HEK293 (cell line): Measurements from ENCODE around the gene SH2B3.

ENCODE experiments used
- CTCF ChIA-PET: fragments of 350-600 bp; formaldehyde crosslinking; extraction: SDS; loops from one replicate; lab custom pipeline; 2021; ENCODE audit warnings: antibody characterized with exemption; lab: Yijun Ruan, JAX
- POLR2A ChIA-PET: fragments of 300-600 bp; formaldehyde crosslinking; extraction: SDS; loops from one replicate; lab custom pipeline; 2020; ENCODE audit warnings: antibody characterized with exemption, inconsistent platforms; lab: Yijun Ruan, JAX
- H3K27ac ChIP-seq: fragments of 200-500 bp; sonication (Bioruptor generic); 2 replicates; pipeline ENCODE4 v1.5.1; 2014; ENCODE audit warnings: low read depth, low read length, control low read depth, inconsistent platforms; ENCODE audit errors: extremely low read depth
- H3K36me3 ChIP-seq, 2 experiments: fragments of 200-500 bp in 1 of 2; sonication (Bioruptor generic) in 1 of 2; 1 replicate in 1 of 2; 2 replicates in 1 of 2; pipeline ENCODE4 v1.5.1; 2014 to 2017; ENCODE audit warnings: inconsistent platforms in 2 of 2, low read length in 2 of 2; ENCODE audit not compliant: control insufficient read depth in 2 of 2, insufficient read depth in 1 of 2
- H3K4me1 ChIP-seq: fragments of 200-500 bp; sonication (Bioruptor generic); 2 replicates; pipeline ENCODE4 v1.5.1; 2014; ENCODE audit warnings: mild to moderate bottlenecking, low read length, inconsistent platforms; ENCODE audit not compliant: control insufficient read depth, insufficient read depth
- H3K4me3 ChIP-seq: 2 replicates; pipeline ENCODE4 v1.5.1; 2011; ENCODE audit warnings: low read depth, mild to moderate bottlenecking, control low read depth, low read length, moderate library complexity
- H3K9me3 ChIP-seq: fragments of 200-500 bp; sonication (Bioruptor generic); 2 replicates; pipeline ENCODE4 v1.5.1; 2014; ENCODE audit warnings: low read depth, low read length, inconsistent platforms; ENCODE audit not compliant: control insufficient read depth, insufficient read depth
- CTCF ChIP-seq: fragments of 450-650 bp; formaldehyde crosslinking; IDR thresholded peaks from 2 replicates; pipeline ENCODE4 v1.5.1; 2016; ENCODE audit warnings: missing biosample characterization, missing genetic modification characterization
- HIC1 ChIP-seq: fragments of 450-650 bp; formaldehyde crosslinking; IDR thresholded peaks from 2 replicates; pipeline ENCODE4 v1.5.1; 2016; ENCODE audit warnings: missing biosample characterization, missing genetic modification characterization
- SETDB1 ChIP-seq: IDR thresholded peaks from one replicate; pipeline ENCODE4 v1.6.1; 2017; ENCODE audit warnings: mild to moderate bottlenecking, low read length, moderate library complexity, mixed read lengths; ENCODE audit not compliant: insufficient read length
- ZBTB48 ChIP-seq: fragments of 450-650 bp; formaldehyde crosslinking; IDR thresholded peaks from 2 replicates; pipeline ENCODE4 v1.5.1; 2016; ENCODE audit warnings: missing biosample characterization, missing genetic modification characterization
- ZNF138 ChIP-seq: fragments of 450-650 bp; formaldehyde crosslinking; IDR thresholded peaks from 2 replicates; pipeline ENCODE4 v1.5.1; 2016; ENCODE audit warnings: missing biosample characterization, missing genetic modification characterization, borderline replicate concordance
- ZNF157 ChIP-seq: fragments of 450-650 bp; formaldehyde crosslinking; IDR thresholded peaks from 2 replicates; pipeline ENCODE4 v1.5.1; 2016; ENCODE audit warnings: missing biosample characterization, missing genetic modification characterization
- ZNF184 ChIP-seq: fragments of 450-650 bp; IDR thresholded peaks from 2 replicates; pipeline ENCODE4 v1.5.1; 2018; ENCODE audit warnings: missing biosample characterization, mild to moderate bottlenecking, missing genetic modification characterization
- ZNF223 ChIP-seq: fragments of 450-650 bp; formaldehyde crosslinking; IDR thresholded peaks from 2 replicates; pipeline ENCODE4 v1.5.1; 2016; ENCODE audit warnings: missing biosample characterization, missing genetic modification characterization
- ZNF280D ChIP-seq: fragments of 450-650 bp; formaldehyde crosslinking; IDR thresholded peaks from 2 replicates; pipeline ENCODE4 v1.5.1; 2016; ENCODE audit warnings: missing biosample characterization, missing genetic modification characterization
- ZNF302 ChIP-seq: fragments of 450-650 bp; formaldehyde crosslinking; IDR thresholded peaks from 2 replicates; pipeline ENCODE4 v1.5.1; 2016; ENCODE audit warnings: missing biosample characterization, missing genetic modification characterization, low read depth
- ZNF549 ChIP-seq: fragments of 450-650 bp; IDR thresholded peaks from 2 replicates; pipeline ENCODE4 v1.5.1; 2018; ENCODE audit warnings: missing biosample characterization, missing genetic modification characterization, mild to moderate bottlenecking, inconsistent platforms, moderate library complexity
- ZNF580 ChIP-seq: fragments of 450-650 bp; formaldehyde crosslinking; IDR thresholded peaks from 2 replicates; pipeline ENCODE4 v1.5.1; 2016; ENCODE audit warnings: missing biosample characterization, missing genetic modification characterization
- ZNF707 ChIP-seq: fragments of 450-650 bp; formaldehyde crosslinking; IDR thresholded peaks from 2 replicates; pipeline ENCODE4 v1.5.1; 2016; ENCODE audit warnings: missing biosample characterization, missing genetic modification characterization

The SH2B3 gene

GRCh38 chr12:111417784-111418593 is 12.3 kb downstream of the SH2B3 start:
- CTCF ChIA-PET, result interaction anchor here (2.6 kb wide), 1 partner anchor 21 kb away, joined by 7 read pairs; no protein-coding TSS in a partner anchor
- POLR2A ChIA-PET, result no interaction called here
- Histone ChIP-seq H3K4me3 (no peak overlapping the region), H3K36me3 (peaks cover 0 to 17% of the 10 kb centered on the region in 2 experiments; a peak in 2 of 3 replicates), H3K9me3 (no peaks in the 10 kb centered on the region), H3K4me1 (no peaks in the 10 kb centered on the region), H3K27ac (no peak overlapping the region)
- TF ChIP-seq ZNF184 (peak; percentile 97), ZNF157 (tag by site-specific recombination) (no peak)

- POLR2A ChIA-PET, result no interaction called here
- H3K4me3 ChIP-seq, result no peak overlapping the region
- no peak for TF ChIP-seq ZNF280D (tag by site-specific recombination)
- TF ChIP-seq ZNF138 (tag by site-specific recombination), result no peak
- no peak for TF ChIP-seq ZNF549
- TF ChIP-seq ZNF707 (tag by site-specific recombination), result no peak
- TF ChIP-seq ZBTB48 (tag by site-specific recombination), result no peak
- no peak for TF ChIP-seq CTCF (tag by site-specific recombination)
- TF ChIP-seq ZNF223 (tag by site-specific recombination), result no peak
- no peak for TF ChIP-seq ZNF302 (tag by site-specific recombination)
- no peak for TF ChIP-seq HIC1 (tag by site-specific recombination)
- no peak for TF ChIP-seq ZNF580 (tag by site-specific recombination)
- TF ChIP-seq SETDB1, result no peak
- TF ChIP-seq, all 188 proteins: peak for 0
- peaks cover 0 to 17% of the 10 kb centered on the region in 2 experiments; a peak in 2 of 3 replicates for H3K36me3 ChIP-seq
- CTCF ChIA-PET, result interaction anchor here (2.6 kb wide), 1 partner anchor 22 kb away, joined by 7 read pairs; no protein-coding TSS in a partner anchor
- H3K4me1 ChIP-seq, result no peaks in the 10 kb centered on the region
- no peaks in the 10 kb centered on the region for H3K9me3 ChIP-seq
- H3K27ac ChIP-seq, result no peak overlapping the region
These were observed 12.8 kb downstream of the SH2B3 start for GRCh38 chr12:111418594-111418880.
